ENCODE data around the gene ATXN7L2. TPM values are rescaled to one million over a fixed set of nuclear protein-coding genes. Genes with fewer than 3 reads are reported as not detected.
A peak's percentile ranks its signal among the peaks of the same experiment; 100 is the strongest.

ATXN7L2 gene
- total and polyA plus RNA-seq, 3 experiments from 2014 or later: 8.7 to 15.3 (median 14.6) TPM

DNA sequence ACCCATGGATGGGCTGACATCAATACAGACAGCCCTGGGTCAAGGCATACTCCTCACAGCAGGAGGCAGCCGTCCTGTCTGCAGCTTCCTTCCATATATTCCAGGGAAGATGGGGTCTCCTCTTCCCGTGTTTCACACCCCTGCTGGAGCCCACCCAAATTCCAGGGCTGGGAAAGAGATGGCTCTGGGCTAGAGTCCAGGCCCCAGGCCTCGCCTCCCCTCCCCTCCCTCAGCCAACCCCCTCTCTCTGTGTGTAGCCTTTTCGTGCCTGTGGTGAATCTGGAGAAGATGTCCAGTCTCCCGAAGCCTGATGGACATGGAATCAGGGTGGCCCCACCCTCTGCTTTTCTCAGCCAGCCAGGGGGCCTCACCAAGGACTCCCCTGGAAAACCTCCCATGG is 3.6 kb downstream of the ATXN7L2 start:
- peaks cover 24 to 41% (median 37%) of the 10 kb centered on the region in 3 donors for H3K4me1 Mint-ChIP-seq
- peaks cover 5% of the 10 kb centered on the region for H3K36me3 ChIP-seq (ENCODE audit: insufficient read depth, low read length)
- H3K36me3 Mint-ChIP-seq: peaks cover 0 to 41% (median 4%) of the 10 kb centered on the region in 3 donors
- no peaks in the 10 kb centered on the region for H3K27me3 ChIP-seq (ENCODE audit: insufficient read depth, low read length, poor library complexity, severe bottlenecking)
- H3K9me3 Mint-ChIP-seq: no peaks in the 10 kb centered on the region
- CTCF ChIA-PET: interaction anchor here (32.5 kb wide), 1 partner anchor 47 kb away, joined by 1339 read pairs; the partner anchor contains the start of gene GPR61
- H3K4me3 Mint-ChIP-seq: peak overlapping the region in 1 of 7 donors; percentile 62
- H3K4me1 ChIP-seq (ENCODE audit: insufficient read depth, low read length): peaks cover 23% of the 10 kb centered on the region
- DNase-seq: no peak
- peak overlapping the region in 1 of 8 donors; percentile 76 for H3K27ac Mint-ChIP-seq
- no peak overlapping the region for H3K27ac ChIP-seq (ENCODE audit: low read depth, low read length)
- no peak overlapping the region for H3K4me3 ChIP-seq (ENCODE audit: low read length)
- H3K9me3 ChIP-seq (ENCODE audit: low read length): no peaks in the 10 kb centered on the region
- POLR2A ChIA-PET: no interaction called here
- H3K27me3 Mint-ChIP-seq: no peaks in the 10 kb centered on the region

DNA sequence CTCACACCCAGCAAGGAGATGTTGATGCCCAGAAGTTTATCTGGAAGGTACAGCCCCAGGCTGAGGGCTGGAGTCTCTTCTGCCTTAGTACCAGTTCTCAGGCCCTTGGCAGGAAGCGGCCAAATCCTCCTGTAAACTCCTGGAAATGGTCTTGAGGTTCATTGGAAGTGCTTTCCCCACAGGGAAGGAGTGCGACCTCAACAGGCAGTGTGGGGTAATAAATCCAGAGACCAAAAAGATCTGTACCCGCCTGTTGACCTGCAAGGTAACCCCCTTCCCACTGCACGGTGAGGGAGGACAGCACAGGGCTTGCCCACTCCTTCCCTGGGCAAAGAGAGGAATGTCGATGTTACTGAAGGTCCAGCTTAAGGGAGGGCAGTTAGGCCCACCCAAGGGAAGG is 4.5 kb downstream of the ATXN7L2 start:
- H3K36me3 Mint-ChIP-seq: peaks cover 0 to 40% (median 4%) of the 10 kb centered on the region in 3 donors
- no peaks in the 10 kb centered on the region for H3K27me3 Mint-ChIP-seq
- H3K4me1 Mint-ChIP-seq: peaks cover 20 to 34% (median 32%) of the 10 kb centered on the region in 3 donors
- POLR2A ChIA-PET: interaction anchor here (1.6 kb wide), 1 partner anchor 44 kb away, joined by 3 read pairs; no protein-coding TSS in a partner anchor
- Histone ChIP-seq H3K27me3 (ENCODE audit: insufficient read depth, low read length, poor library complexity, severe bottlenecking) (no peaks in the 10 kb centered on the region), H3K27ac (ENCODE audit: low read depth, low read length) (no peak overlapping the region), H3K9me3 (ENCODE audit: low read length) (no peaks in the 10 kb centered on the region), H3K36me3 (ENCODE audit: insufficient read depth, low read length) (peaks cover 5% of the 10 kb centered on the region), H3K4me1 (ENCODE audit: insufficient read depth, low read length) (peaks cover 18% of the 10 kb centered on the region), H3K4me3 (ENCODE audit: low read length) (no peak overlapping the region)
- DNase-seq: no peak
- no peaks in the 10 kb centered on the region for H3K9me3 Mint-ChIP-seq
- CTCF ChIA-PET: interaction anchor here (1.2 to 32.5 kb wide), 3 partner anchors 21 to 211 kb away, joined by 5 to 1339 read pairs (median 384); partner anchors contain the start of genes AMIGO1 and GPR61
- H3K4me3 Mint-ChIP-seq: peak overlapping the region in 1 of 7 donors; percentile 42
- H3K27ac Mint-ChIP-seq: no peak overlapping the region

DNA sequence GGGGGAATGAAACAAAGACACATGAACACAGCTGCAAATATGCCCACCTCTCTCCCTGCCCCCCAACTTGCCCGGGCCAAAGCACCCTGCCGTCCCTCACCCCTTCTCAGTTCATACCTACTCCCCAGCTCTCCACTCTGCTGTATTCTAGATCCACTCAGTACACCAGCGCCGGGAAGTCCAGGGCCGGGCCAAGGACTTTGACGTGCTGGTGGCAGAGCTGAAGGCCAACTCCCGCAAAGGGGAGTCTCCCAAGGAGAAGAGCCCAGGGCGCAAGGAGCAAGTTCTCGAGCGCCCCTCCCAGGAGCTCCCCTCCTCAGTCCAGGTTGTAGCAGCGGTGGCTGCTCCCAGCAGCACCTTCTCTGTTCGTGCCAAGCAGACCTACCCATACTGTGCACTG is 5.0 kb downstream of the ATXN7L2 start:
- no peaks in the 10 kb centered on the region for H3K9me3 ChIP-seq (ENCODE audit: low read length)
- H3K27me3 ChIP-seq (ENCODE audit: insufficient read depth, low read length, poor library complexity, severe bottlenecking): no peaks in the 10 kb centered on the region
- Mint-ChIP-seq H3K4me1 (peaks cover 17 to 33% (median 28%) of the 10 kb centered on the region in 3 donors), H3K4me3 (no peak overlapping the region), H3K9me3 (no peaks in the 10 kb centered on the region), H3K27ac (no peak overlapping the region), H3K27me3 (no peaks in the 10 kb centered on the region), H3K36me3 (peaks cover 0 to 37% (median 4%) of the 10 kb centered on the region in 3 donors)
- CTCF ChIA-PET: interaction anchor here (1.2 to 32.5 kb wide), 3 partner anchors 21 to 211 kb away, joined by 5 to 1339 read pairs (median 384); partner anchors contain the start of genes AMIGO1 and GPR61
- DNase-seq: no peak
- H3K27ac ChIP-seq (ENCODE audit: low read depth, low read length): no peak overlapping the region
- H3K4me1 ChIP-seq (ENCODE audit: insufficient read depth, low read length): peaks cover 20% of the 10 kb centered on the region
- no peak overlapping the region for H3K4me3 ChIP-seq (ENCODE audit: low read length)
- POLR2A ChIA-PET: interaction anchor here (1.6 kb wide), 1 partner anchor 43 kb away, joined by 3 read pairs; no protein-coding TSS in a partner anchor
- H3K36me3 ChIP-seq (ENCODE audit: insufficient read depth, low read length): peaks cover 5% of the 10 kb centered on the region

DNA sequence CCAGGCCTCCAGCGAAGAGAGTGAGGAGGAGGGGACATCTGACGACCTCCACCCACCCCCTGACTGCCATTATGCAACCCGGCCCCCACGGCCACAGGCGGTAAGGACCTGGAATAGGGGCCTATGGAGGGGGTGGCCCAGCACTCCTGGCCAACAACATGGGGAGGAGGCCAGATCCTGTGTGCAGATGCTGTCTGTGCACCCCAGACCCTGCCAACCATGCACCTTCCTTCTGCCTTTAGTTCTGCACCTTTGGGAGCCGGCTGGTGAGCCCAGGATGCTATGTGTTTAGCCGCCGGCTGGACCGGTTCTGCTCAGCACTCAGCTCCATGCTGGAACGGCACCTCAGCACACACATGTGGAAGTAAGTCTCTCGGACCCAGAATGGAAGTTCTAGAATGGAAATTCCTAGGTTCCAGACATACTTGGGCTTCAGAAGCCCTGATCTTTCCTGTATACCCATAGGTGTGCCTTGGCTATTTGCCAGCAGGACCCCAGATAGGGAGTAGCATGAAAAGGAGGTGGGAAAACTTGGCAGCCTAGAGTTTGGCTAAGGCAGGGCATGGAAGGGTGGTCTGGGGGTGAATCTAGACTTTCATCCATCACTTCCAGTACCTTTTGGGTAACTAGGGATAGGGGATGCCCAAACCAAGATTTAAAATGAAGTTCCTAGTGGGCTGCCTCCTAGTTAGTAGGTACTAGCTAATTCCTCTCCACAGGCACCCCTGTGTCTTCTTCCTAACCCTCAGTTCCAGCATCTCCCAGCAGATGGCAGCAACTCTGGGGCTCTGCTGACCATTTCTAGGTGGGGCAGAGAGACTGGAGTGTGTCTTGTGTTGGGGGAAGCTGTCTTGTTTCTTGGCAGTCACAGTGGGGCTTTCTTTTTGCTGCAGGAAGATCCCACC is 6.6 kb downstream of the ATXN7L2 start:
- no peaks in the 10 kb centered on the region for H3K9me3 ChIP-seq (ENCODE audit: low read length)
- Mint-ChIP-seq H3K36me3 (peaks cover 0 to 43% (median 4%) of the 10 kb centered on the region in 3 donors), H3K9me3 (no peaks in the 10 kb centered on the region), H3K27me3 (no peaks in the 10 kb centered on the region), H3K4me3 (peak overlapping the region in 1 of 7 donors; percentile 86), H3K27ac (peak overlapping the region in 2 of 8 donors; percentile 23 to 81), H3K4me1 (peaks cover 15 to 36% (median 23%) of the 10 kb centered on the region in 3 donors)
- CTCF ChIA-PET: interaction anchor here (0.7 to 32.5 kb wide), 16 partner anchors 10 to 249 kb away, joined by 3 to 1339 read pairs (median 4); partner anchors contain the start of genes AMIGO1, GNAI3, GPR61 and PSMA5
- peaks cover 6% of the 10 kb centered on the region for H3K36me3 ChIP-seq (ENCODE audit: insufficient read depth, low read length)
- POLR2A ChIA-PET: interaction anchor here (1.1 to 1.8 kb wide), 4 partner anchors 13 to 64 kb away, joined by 3 to 17 read pairs (median 4); no protein-coding TSS in a partner anchor
- peak; percentile 57 to 79 (median 61) for DNase-seq
- no peaks in the 10 kb centered on the region for H3K27me3 ChIP-seq (ENCODE audit: insufficient read depth, low read length, poor library complexity, severe bottlenecking)
- no peak overlapping the region for H3K4me3 ChIP-seq (ENCODE audit: low read length)
- H3K4me1 ChIP-seq (ENCODE audit: insufficient read depth, low read length): peaks cover 17% of the 10 kb centered on the region
- no peak overlapping the region for H3K27ac ChIP-seq (ENCODE audit: low read depth, low read length)

DNA sequence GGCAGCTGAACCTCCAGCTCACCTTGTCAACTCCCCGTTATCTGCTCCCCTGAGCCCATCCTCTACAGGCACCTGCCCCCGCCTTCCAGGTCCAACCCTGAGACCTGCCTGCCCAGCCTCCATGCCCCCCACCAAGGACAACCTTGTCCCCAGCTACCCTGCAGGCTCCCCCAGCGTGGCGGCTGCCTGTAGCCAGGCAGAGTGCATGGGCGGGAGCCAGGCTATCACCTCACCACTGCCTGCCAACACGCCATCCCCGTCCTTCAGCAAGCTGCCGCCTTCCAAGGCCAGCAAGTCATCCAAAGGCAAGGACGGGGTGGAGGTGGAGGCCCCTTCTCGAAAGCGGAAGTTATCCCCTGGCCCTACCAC is 7.2 kb downstream of the ATXN7L2 start:
- Mint-ChIP-seq H3K27ac (peak overlapping the region in 2 of 8 donors; percentile 23 to 81), H3K36me3 (peaks cover under 1 to 47% (median 4%) of the 10 kb centered on the region in 3 donors), H3K4me3 (peak overlapping the region in 1 of 7 donors; percentile 86), H3K27me3 (no peaks in the 10 kb centered on the region), H3K9me3 (no peaks in the 10 kb centered on the region), H3K4me1 (peaks cover 21 to 39% (median 26%) of the 10 kb centered on the region in 3 donors)
- POLR2A ChIA-PET: interaction anchor here (1.1 to 1.8 kb wide), 4 partner anchors 12 to 65 kb away, joined by 3 to 17 read pairs (median 4); no protein-coding TSS in a partner anchor
- H3K36me3 ChIP-seq (ENCODE audit: insufficient read depth, low read length): peaks cover 12% of the 10 kb centered on the region
- H3K4me1 ChIP-seq (ENCODE audit: insufficient read depth, low read length): peaks cover 23% of the 10 kb centered on the region
- no peak overlapping the region for H3K27ac ChIP-seq (ENCODE audit: low read depth, low read length)
- no peak for DNase-seq
- H3K4me3 ChIP-seq (ENCODE audit: low read length): no peak overlapping the region
- no peaks in the 10 kb centered on the region for H3K27me3 ChIP-seq (ENCODE audit: insufficient read depth, low read length, poor library complexity, severe bottlenecking)
- CTCF ChIA-PET: interaction anchor here (0.7 to 32.5 kb wide), 15 partner anchors 11 to 248 kb away, joined by 3 to 1339 read pairs (median 4); partner anchors contain the start of genes AMIGO1, GNAI3, GPR61 and PSMA5
- H3K9me3 ChIP-seq (ENCODE audit: low read length): no peaks in the 10 kb centered on the region

DNA sequence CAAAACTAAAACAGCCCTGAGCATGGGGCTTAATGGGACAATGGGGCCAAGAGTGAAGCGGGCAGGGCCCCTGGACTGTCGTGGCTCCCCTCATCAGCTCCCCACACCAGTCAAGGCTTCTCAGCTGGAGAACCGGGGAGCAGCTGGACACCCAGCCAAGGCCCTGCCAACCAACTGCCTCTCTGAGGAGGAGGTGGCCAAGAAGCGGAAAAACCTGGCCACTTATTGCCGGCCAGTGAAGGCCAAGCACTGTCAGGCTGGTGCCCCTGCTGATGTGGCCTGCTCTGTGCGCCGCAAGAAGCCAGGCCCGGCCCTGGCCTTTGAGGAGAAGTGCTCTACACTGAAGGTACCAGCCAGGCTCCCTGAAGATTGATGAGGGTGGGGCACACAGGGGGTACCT is 7.7 kb downstream of the ATXN7L2 start:
- no peak overlapping the region for H3K4me3 ChIP-seq (ENCODE audit: low read length)
- ChIA-PET POLR2A (interaction anchor here (1.1 to 1.8 kb wide), 4 partner anchors 12 to 66 kb away, joined by 3 to 17 read pairs (median 4); no protein-coding TSS in a partner anchor), CTCF (interaction anchor here (0.9 to 32.5 kb wide), 17 partner anchors 9 to 493 kb away, joined by 3 to 1339 read pairs (median 5); partner anchors contain the start of genes AHCYL1, AMIGO1, ATXN7L2 and GNAI3)
- peaks cover 17% of the 10 kb centered on the region for H3K36me3 ChIP-seq (ENCODE audit: insufficient read depth, low read length)
- H3K27me3 ChIP-seq (ENCODE audit: insufficient read depth, low read length, poor library complexity, severe bottlenecking): no peaks in the 10 kb centered on the region
- H3K9me3 ChIP-seq (ENCODE audit: low read length): no peaks in the 10 kb centered on the region
- Mint-ChIP-seq H3K27ac (peak overlapping the region in 1 of 8 donors; percentile 33), H3K4me1 (peaks cover 25 to 40% (median 30%) of the 10 kb centered on the region in 3 donors), H3K9me3 (no peaks in the 10 kb centered on the region), H3K4me3 (no peak overlapping the region), H3K27me3 (no peaks in the 10 kb centered on the region), H3K36me3 (peaks cover 5 to 50% (median 8%) of the 10 kb centered on the region in 3 donors)
- DNase-seq: no peak
- no peak overlapping the region for H3K27ac ChIP-seq (ENCODE audit: low read depth, low read length)
- H3K4me1 ChIP-seq (ENCODE audit: insufficient read depth, low read length): peaks cover 28% of the 10 kb centered on the region

DNA sequence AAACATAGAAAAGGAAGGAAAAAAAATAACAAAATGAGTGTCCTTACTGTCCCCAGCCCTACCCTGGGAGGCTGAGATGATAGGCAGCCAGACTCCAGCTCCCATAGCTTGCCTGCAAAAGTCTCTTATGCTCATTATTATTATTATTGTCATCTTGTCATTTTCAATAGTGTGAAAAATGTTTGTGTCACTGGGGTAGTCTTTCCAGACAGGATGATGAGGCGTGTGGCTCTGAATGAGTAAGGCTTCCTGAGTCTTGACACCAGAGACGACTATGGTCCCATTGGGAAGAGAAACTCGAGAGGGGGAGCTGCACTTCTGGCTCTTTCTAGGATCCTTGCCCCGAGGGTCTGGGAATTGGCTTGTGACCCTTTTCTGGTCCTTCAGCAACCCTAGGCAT is 9.1 kb downstream of the ATXN7L2 start:
- Histone ChIP-seq H3K9me3 (ENCODE audit: low read length) (no peaks in the 10 kb centered on the region), H3K27ac (ENCODE audit: low read depth, low read length) (no peak overlapping the region), H3K4me3 (ENCODE audit: low read length) (no peak overlapping the region), H3K27me3 (ENCODE audit: insufficient read depth, low read length, poor library complexity, severe bottlenecking) (no peaks in the 10 kb centered on the region), H3K36me3 (ENCODE audit: insufficient read depth, low read length) (peaks cover 30% of the 10 kb centered on the region), H3K4me1 (ENCODE audit: insufficient read depth, low read length) (peaks cover 42% of the 10 kb centered on the region)
- Mint-ChIP-seq H3K27ac (no peak overlapping the region), H3K4me3 (peak overlapping the region in 4 of 7 donors; percentile 8 to 92 (median 46)), H3K4me1 (peaks cover 34 to 51% (median 40%) of the 10 kb centered on the region in 3 donors), H3K27me3 (no peaks in the 10 kb centered on the region), H3K36me3 (peaks cover 5 to 52% (median 11%) of the 10 kb centered on the region in 3 donors), H3K9me3 (no peaks in the 10 kb centered on the region)
- ChIA-PET CTCF (interaction anchor here (1.0 to 32.5 kb wide), 13 partner anchors 10 to 492 kb away, joined by 3 to 1339 read pairs (median 6); partner anchors contain the start of genes AHCYL1, AMIGO1, ATXN7L2 and GNAI3), POLR2A (interaction anchor here (1.0 to 2.7 kb wide), 3 partner anchors 17 to 40 kb away, joined by 4 to 20 read pairs (median 5); partner anchors contain the start of gene AMIGO1)
- no peak for DNase-seq
